Placental epithelial cell (primary cell): Measurements from ENCODE around the gene PTH2R. TPM values are rescaled to one million over a fixed set of nuclear protein-coding genes. Genes with fewer than 3 reads are reported as not detected.

Experiments used
- total RNA-seq: library from RNA; depleted of rRNA; stranded (reverse); fragments of >200 nt; gene quantifications from 2 replicates; pipeline ENCODE4 v1.2.3, GENCODE V29; 2012

PTH2R gene, protein sequence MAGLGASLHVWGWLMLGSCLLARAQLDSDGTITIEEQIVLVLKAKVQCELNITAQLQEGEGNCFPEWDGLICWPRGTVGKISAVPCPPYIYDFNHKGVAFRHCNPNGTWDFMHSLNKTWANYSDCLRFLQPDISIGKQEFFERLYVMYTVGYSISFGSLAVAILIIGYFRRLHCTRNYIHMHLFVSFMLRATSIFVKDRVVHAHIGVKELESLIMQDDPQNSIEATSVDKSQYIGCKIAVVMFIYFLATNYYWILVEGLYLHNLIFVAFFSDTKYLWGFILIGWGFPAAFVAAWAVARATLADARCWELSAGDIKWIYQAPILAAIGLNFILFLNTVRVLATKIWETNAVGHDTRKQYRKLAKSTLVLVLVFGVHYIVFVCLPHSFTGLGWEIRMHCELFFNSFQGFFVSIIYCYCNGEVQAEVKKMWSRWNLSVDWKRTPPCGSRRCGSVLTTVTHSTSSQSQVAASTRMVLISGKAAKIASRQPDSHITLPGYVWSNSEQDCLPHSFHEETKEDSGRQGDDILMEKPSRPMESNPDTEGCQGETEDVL
- not detected in 2 replicates for total RNA-seq

GRCh38 chr2:208406474-208407451 lies at the start of gene PTH2R:
PTH2R (plus strand) TSS chr2:208406792; CDS start chr2:208407044, 252 bp downstream.

Other genes with a start within 250 kb of the PTH2R start
- not detected in 2 replicates for gene CRYGA, start 243.2 kb upstream of the PTH2R start, total RNA-seq
- gene C2orf80, start 216.8 kb upstream of the PTH2R start, total RNA-seq = not detected in 2 replicates
- gene IDH1, start 151.7 kb upstream of the PTH2R start, total RNA-seq = 87.2 and 119 TPM in 2 replicates
- gene PIKFYVE, start 140.5 kb upstream of the PTH2R start, total RNA-seq = 28.0 and 31.4 TPM in 2 replicates